ENCODE measurements around the gene SLC39A11.

Gene SLC39A11

GRCh38 chr17:72706396-72706981, 386.0 kb downstream of the SLC39A11 start:
- no peak for DNase-seq

GRCh38 chr17:72705905-72706395, 386.5 kb downstream of the SLC39A11 start:
- DNase-seq, result no peak

GRCh38 chr17:72702998-72703397, 389.5 kb downstream of the SLC39A11 start:
- DNase-seq, result no peak

- no peak for DNase-seq
These were observed 390.3 kb downstream of the SLC39A11 start for GRCh38 chr17:72702136-72702735.

- no peak for DNase-seq
These were observed 392.3 kb downstream of the SLC39A11 start for GRCh38 chr17:72700226-72700625.

- no peak for DNase-seq
These were observed 392.9 kb downstream of the SLC39A11 start for GRCh38 chr17:72699545-72699944.

- DNase-seq, result peak in 1 of 2 experiments; percentile 23
These were observed 394.8 kb downstream of the SLC39A11 start for GRCh38 chr17:72697602-72698146.

GRCh38 chr17:72696721-72697120, 395.8 kb downstream of the SLC39A11 start:
- DNase-seq, result no peak

- DNase-seq, result no peak
These were observed 396.3 kb downstream of the SLC39A11 start for GRCh38 chr17:72696156-72696555.

GRCh38 chr17:72693956-72694355, 398.5 kb downstream of the SLC39A11 start:
- DNase-seq, result no peak

- DNase-seq, result no peak
These were observed 399.2 kb downstream of the SLC39A11 start for GRCh38 chr17:72693151-72693878.

- no peak for DNase-seq
These were observed 399.8 kb downstream of the SLC39A11 start for GRCh38 chr17:72692676-72693075.

GRCh38 chr17:72691586-72691985, 400.9 kb downstream of the SLC39A11 start:
- DNase-seq, result no peak

GRCh38 chr17:72691017-72691416, 401.5 kb downstream of the SLC39A11 start:
- DNase-seq, result no peak

- peak in 1 of 2 experiments; percentile 87 for DNase-seq
These were observed 404.6 kb downstream of the SLC39A11 start for GRCh38 chr17:72687886-72688285.

GRCh38 chr17:72684405-72685020, 408.0 kb downstream of the SLC39A11 start:
- DNase-seq, result no peak

GRCh38 chr17:72683506-72684404, 408.7 kb downstream of the SLC39A11 start:
- DNase-seq, result no peak

GRCh38 chr17:72682605-72683004, 409.9 kb downstream of the SLC39A11 start:
- no peak for DNase-seq

GRCh38 chr17:72681844-72682243, 410.6 kb downstream of the SLC39A11 start:
- DNase-seq, result no peak

GRCh38 chr17:72677714-72678390, 414.6 kb downstream of the SLC39A11 start:
- no peak for DNase-seq

GRCh38 chr17:72677108-72677507, 415.4 kb downstream of the SLC39A11 start:
- DNase-seq, result no peak

GRCh38 chr17:72672729-72673128, 419.8 kb downstream of the SLC39A11 start:
- DNase-seq, result no peak
